Naive thymus-derived CD8-positive, alpha-beta T cell (primary cell): ENCODE measurements around the gene UAP1L1. TPM values are rescaled to one million over a fixed set of nuclear protein-coding genes. Genes with fewer than 3 reads are reported as not detected.
A peak's percentile ranks its signal among the peaks of the same experiment; 100 is the strongest.

Experiments used
- ATAC-seq, 2 donors: fragments of 150-1000 bp; cut with Tn5 transposase in 1 of 2; sonication (Bioruptor Pico), chemical (Tn5 transposase) in 1 of 2; 1 replicate in 1 of 2; 2 replicates in 1 of 2; pipeline ENCODE4 v1.10.0; 2021; ENCODE audit warnings: mild to moderate bottlenecking in 2 of 2, moderate library complexity in 2 of 2
- POLR2A ChIA-PET: fragments of 350-600 bp; sonication (Branson Sonifier 250); formaldehyde crosslinking; loops from one replicate; lab custom pipeline; 2021; ENCODE audit warnings: antibody characterized with exemption; lab: Charles Lee
- DNase-seq, 10 donors: peaks; one replicate each; pipeline versions ENCODE4 v3.0.0 to v3.0.0-alpha.2; 2020 to 2022
- H3K27ac Mint-ChIP-seq, 10 donors: one replicate each; pipeline ENCODE4 v1.8.0; 2020 to 2022; ENCODE audit warnings: mild to moderate bottlenecking in 10 of 10, mixed read lengths in 10 of 10, moderate library complexity in 4 of 10, inconsistent platforms in 1 of 10
- H3K27me3 Mint-ChIP-seq, 5 donors: one replicate each; pipeline ENCODE4 v1.8.0; 2021 to 2022; ENCODE audit warnings: mixed read lengths in 5 of 5
- H3K36me3 Mint-ChIP-seq, 3 donors: one replicate each; pipeline ENCODE4 v1.8.0; 2020 to 2022; ENCODE audit warnings: mixed read lengths in 3 of 3, mild to moderate bottlenecking in 2 of 3, inconsistent platforms in 1 of 3
- H3K4me1 Mint-ChIP-seq, 4 donors: one replicate each; pipeline ENCODE4 v1.8.0; 2021 to 2022; ENCODE audit warnings: mixed read lengths in 4 of 4
- H3K4me3 Mint-ChIP-seq, 10 donors: one replicate each; pipeline ENCODE4 v1.8.0; 2020 to 2022; ENCODE audit warnings: mild to moderate bottlenecking in 10 of 10, mixed read lengths in 10 of 10, moderate library complexity in 6 of 10, inconsistent platforms in 1 of 10
- H3K9me3 Mint-ChIP-seq, 9 donors: one replicate each; pipeline ENCODE4 v1.8.0; 2020 to 2022; ENCODE audit warnings: mixed read lengths in 9 of 9, mild to moderate bottlenecking in 3 of 9, inconsistent platforms in 1 of 9, moderate library complexity in 1 of 9
- polyA plus RNA-seq, 3 donors: library from polyadenylated mRNA; unstranded; fragments of 300-500 nt; fragmentation: Illumina TruSeq; gene quantifications; one replicate each; pipeline ENCODE4 v1.2.3, GENCODE V29; 2021
- total RNA-seq, 8 experiments: library from RNA in 2 of 8; stranded (reverse) in 2 of 8; gene quantifications; one replicate each; pipeline ENCODE4 v1.2.3 and lab custom pipeline; 2021 to 2026

Gene UAP1L1
- total and polyA plus RNA-seq, 5 experiments from 2014 or later = 2.3 to 28.7 (median 7.8) TPM

DNA sequence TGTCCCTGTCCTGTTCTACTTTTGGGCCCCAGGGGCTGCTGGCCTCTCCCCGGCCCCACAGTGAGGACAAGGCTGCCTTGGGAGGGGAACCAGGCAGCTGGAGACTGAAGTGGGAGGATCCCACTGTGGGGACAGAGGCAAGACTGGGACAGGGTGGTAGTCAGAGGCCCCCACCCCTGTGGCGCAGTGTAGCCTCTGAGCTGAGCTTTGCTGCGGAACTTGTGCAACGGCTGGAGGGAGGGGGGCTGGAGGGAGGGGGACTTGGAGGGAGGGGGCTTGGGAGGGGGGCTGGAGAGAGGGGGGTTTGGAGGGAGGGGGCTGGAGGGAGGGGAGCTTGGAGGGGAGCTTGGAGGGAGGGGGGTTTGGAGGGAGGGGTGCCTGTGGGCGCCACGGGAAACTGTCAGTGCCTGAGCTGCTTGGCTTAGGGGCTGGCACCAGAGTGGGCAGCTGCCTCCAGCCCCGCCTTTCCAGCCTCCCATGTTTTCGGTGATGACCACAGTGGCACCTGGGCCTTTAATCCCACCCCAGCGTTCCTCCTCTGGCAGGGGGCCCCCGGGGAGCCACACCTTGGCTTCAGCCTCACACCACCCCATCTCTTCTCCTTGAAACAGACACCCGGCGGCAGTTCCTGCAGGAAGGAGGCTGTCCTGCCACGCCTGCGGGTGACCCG lies 43.1 kb upstream of the UAP1L1 start:
- Mint-ChIP-seq H3K4me3 (peak overlapping the region; percentile 65 to 89 (median 78)), H3K4me1 (peaks cover 24 to 59% (median 51%) of the 10 kb centered on the region in 4 donors), H3K9me3 (no peaks in the 10 kb centered on the region), H3K27me3 (peaks cover 0 to 2% (median 0%) of the 10 kb centered on the region in 5 donors), H3K27ac (peak overlapping the region in 9 of 10 donors; percentile 19 to 88 (median 79)), H3K36me3 (no peaks in the 10 kb centered on the region)
- ATAC-seq = no peak
- POLR2A ChIA-PET = interaction anchor here (0.7 to 3.2 kb wide), 17 partner anchors 10 to 306 kb away, joined by 3 to 17 read pairs (median 5); partner anchors contain the start of genes AJM1, CLIC3, FBXW5 and MAN1B1
- no peak for DNase-seq

DNA sequence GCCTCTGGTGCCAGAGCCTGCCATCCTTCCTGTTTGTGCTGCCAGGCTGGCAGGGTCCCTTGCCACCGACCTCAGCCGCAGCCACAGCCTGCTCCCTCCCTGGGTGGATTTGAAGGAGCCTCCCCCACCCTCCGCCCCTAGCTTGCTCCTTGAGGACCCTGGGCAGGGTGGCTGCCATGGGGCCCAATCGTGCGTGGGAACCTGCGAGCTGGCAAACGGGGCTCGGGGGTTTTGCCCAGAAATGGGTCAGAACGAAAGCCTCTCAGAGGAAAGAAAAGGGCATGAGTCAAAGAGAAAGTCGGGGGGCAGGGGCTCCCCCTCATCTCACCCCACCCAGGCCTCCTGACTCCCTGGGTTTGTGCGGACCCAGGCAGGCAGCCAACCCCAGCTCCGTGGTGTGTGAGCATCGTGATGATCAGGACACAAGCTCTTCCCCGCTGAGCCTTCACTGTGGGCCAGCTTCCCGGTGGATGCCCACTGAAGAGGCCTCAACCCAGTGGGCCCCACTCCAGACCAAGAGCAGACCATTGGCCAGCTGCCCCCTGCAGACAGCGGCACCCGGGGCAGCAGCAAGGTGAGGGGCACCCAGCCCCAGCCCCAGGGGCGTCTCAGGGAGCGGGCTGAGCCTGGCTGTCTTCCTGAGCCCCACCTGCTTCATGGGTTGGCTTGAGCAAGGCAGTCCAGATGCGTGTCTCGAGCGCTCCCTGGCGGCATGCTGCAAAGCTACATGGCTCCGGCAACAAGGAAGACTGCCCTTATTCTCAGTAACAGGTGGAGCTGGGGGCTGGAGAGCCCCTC lies 42.4 kb upstream of the UAP1L1 start:
- peaks cover 19 to 52% (median 44%) of the 10 kb centered on the region in 4 donors for H3K4me1 Mint-ChIP-seq
- no peaks in the 10 kb centered on the region for H3K36me3 Mint-ChIP-seq
- DNase-seq (peak; percentile 77 to 93 (median 86)), ATAC-seq (peak; percentile 84 to 89)
- H3K4me3 Mint-ChIP-seq = peak overlapping the region; percentile 65 to 89 (median 78)
- H3K27ac Mint-ChIP-seq = peak overlapping the region; percentile 19 to 88 (median 74)
- H3K9me3 Mint-ChIP-seq = no peaks in the 10 kb centered on the region
- peaks cover 0 to 2% (median 0%) of the 10 kb centered on the region in 5 donors for H3K27me3 Mint-ChIP-seq
- POLR2A ChIA-PET = interaction anchor here (0.7 to 3.2 kb wide), 22 partner anchors 10 to 307 kb away, joined by 3 to 17 read pairs (median 4); partner anchors contain the start of genes AJM1, CLIC3, FBXW5 and MAN1B1

DNA sequence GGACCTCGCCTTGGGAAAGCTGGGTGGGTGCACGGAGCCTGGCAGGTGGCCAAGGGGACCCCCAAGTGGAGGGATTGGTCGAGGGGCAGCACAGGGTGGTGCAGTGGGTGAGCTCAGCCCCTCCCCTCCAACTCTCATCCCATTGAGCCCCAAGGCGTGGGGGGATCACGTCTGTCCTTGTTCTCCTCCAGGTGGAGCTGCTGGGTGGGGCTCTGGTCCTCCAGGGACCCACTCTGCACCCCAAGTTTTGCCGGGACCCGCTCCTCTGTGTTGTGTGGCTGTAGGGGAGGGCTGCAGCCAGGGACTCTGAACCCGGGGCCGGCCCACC lies 41.8 kb upstream of the UAP1L1 start:
- no peak for ATAC-seq
- Mint-ChIP-seq H3K4me3 (peak overlapping the region in 2 of 10 donors; percentile 83 to 84), H3K27ac (peak overlapping the region in 2 of 10 donors; percentile 13 to 48), H3K36me3 (no peaks in the 10 kb centered on the region), H3K4me1 (peaks cover 19 to 46% (median 39%) of the 10 kb centered on the region in 4 donors), H3K9me3 (no peaks in the 10 kb centered on the region), H3K27me3 (peaks cover 0 to 3% (median 0%) of the 10 kb centered on the region in 5 donors)
- POLR2A ChIA-PET = interaction anchor here (0.8 to 3.2 kb wide), 18 partner anchors 9 to 307 kb away, joined by 3 to 17 read pairs (median 4); partner anchors contain the start of genes AJM1, FBXW5, PAXX and RABL6
- DNase-seq = no peak

DNA sequence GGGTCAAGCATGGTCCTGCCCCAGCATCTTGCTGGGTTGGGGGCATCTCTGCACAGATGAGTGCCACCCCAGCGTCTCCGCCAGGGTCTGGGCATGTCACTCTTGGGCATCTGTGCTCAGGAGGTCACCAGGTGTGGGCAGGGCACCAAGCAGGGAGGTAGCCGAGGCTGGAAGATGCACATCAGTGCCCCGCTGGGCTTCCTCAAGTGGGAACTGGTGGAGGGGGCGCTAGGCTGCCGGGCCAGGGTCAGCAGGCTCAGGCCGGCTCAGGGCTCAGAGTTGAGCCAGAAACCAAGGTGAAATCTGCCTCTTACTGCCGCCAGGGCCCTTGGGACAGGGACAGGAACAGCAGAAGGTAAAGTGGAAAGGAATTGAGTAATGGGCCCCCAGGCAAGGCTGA lies 41.4 kb upstream of the UAP1L1 start:
- Mint-ChIP-seq H3K27ac (no peak overlapping the region), H3K36me3 (no peaks in the 10 kb centered on the region), H3K9me3 (no peaks in the 10 kb centered on the region), H3K4me1 (peaks cover 15 to 42% (median 35%) of the 10 kb centered on the region in 4 donors), H3K27me3 (peaks cover 0 to 3% (median 0%) of the 10 kb centered on the region in 5 donors), H3K4me3 (no peak overlapping the region)
- ATAC-seq (no peak), DNase-seq (no peak)
- POLR2A ChIA-PET = interaction anchor here (0.7 to 3.2 kb wide), 13 partner anchors 9 to 248 kb away, joined by 3 to 17 read pairs (median 4); partner anchors contain the start of genes AJM1 and PAXX

DNA sequence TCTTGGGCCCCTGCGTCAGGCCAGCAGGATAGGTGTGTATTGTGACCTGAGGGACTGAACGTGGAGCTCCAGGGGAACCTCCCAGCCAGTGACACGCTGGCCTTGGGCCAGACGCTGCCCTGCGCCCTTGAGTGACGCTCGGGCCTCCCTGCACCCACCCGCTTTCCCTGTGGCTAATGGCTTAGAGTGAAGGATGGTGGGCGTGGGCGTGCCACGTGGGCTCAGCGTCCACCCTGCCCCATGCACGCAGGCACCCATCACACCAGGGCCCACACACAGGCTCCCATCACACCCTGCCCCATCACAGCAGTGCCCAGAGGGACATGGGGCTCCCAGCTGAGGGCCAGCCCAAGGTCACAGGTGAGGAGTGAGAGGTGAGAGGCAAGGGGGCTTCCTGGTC lies 40.3 kb upstream of the UAP1L1 start:
- ATAC-seq (no peak), DNase-seq (no peak)
- Mint-ChIP-seq H3K36me3 (no peaks in the 10 kb centered on the region), H3K4me1 (peaks cover 12 to 34% (median 29%) of the 10 kb centered on the region in 4 donors), H3K27ac (no peak overlapping the region), H3K4me3 (no peak overlapping the region), H3K9me3 (no peaks in the 10 kb centered on the region), H3K27me3 (peaks cover 0 to 6% (median 0%) of the 10 kb centered on the region in 5 donors)
- POLR2A ChIA-PET = interaction anchor here (0.6 to 0.9 kb wide), 2 partner anchors 9 to 41 kb away, joined by 3 to 4 read pairs; partner anchors contain the start of gene CLIC3

DNA sequence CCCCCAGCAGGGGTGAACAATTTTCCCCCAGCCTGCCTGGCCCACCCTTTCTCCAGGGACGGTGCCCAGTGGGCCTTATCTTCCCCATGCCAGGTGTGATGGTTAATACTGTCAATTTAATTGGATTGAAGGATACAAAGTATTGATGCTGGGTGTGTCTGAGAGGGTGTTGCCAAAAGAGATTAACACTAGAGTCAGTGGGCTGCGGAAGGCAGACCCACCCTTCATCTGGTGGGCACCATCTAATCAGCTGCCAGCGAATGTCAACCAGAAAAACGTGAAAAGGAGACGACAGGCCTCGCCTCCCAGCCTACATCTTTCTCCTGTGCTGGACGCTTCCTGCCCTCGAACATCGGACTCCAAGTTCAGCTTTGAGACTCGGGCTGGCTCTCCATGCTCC lies 39.8 kb upstream of the UAP1L1 start:
- no peak for DNase-seq
- Mint-ChIP-seq H3K27ac (no peak overlapping the region), H3K27me3 (peaks cover 0 to 7% (median 0%) of the 10 kb centered on the region in 5 donors), H3K4me3 (no peak overlapping the region), H3K36me3 (no peaks in the 10 kb centered on the region), H3K4me1 (peaks cover 10 to 29% (median 25%) of the 10 kb centered on the region in 4 donors), H3K9me3 (no peaks in the 10 kb centered on the region)
- ATAC-seq = no peak
- POLR2A ChIA-PET = interaction anchor here (0.6 to 0.9 kb wide), 2 partner anchors 9 to 41 kb away, joined by 3 to 4 read pairs; partner anchors contain the start of gene CLIC3

DNA sequence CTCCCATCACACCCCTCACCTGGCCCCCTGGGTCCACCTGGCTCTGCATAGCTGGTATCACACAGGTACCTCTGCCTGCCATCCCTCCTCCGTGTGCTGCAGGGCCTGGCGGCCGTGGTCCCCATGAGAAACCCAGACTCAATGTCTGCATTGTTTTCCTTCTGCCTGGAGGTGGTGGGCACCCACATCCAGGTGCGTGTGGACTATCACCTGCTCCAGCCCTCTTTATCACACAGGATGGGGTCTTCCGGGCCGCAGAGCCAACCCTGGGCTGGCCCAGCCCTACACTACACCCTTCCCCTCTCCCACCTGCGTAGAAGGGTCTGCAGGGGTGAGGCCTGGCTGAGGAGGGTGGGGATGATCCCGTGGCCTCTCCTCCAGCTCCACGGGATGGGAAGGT lies 38.4 kb upstream of the UAP1L1 start:
- H3K4me3 Mint-ChIP-seq = no peak overlapping the region
- H3K27me3 Mint-ChIP-seq = peaks cover 0 to 12% (median 0%) of the 10 kb centered on the region in 5 donors
- peaks cover 10 to 17% (median 13%) of the 10 kb centered on the region in 4 donors for H3K4me1 Mint-ChIP-seq
- H3K27ac Mint-ChIP-seq = no peak overlapping the region
- H3K9me3 Mint-ChIP-seq = no peaks in the 10 kb centered on the region
- no peak for DNase-seq
- POLR2A ChIA-PET = no interaction called here
- no peak for ATAC-seq
- H3K36me3 Mint-ChIP-seq = no peaks in the 10 kb centered on the region

DNA sequence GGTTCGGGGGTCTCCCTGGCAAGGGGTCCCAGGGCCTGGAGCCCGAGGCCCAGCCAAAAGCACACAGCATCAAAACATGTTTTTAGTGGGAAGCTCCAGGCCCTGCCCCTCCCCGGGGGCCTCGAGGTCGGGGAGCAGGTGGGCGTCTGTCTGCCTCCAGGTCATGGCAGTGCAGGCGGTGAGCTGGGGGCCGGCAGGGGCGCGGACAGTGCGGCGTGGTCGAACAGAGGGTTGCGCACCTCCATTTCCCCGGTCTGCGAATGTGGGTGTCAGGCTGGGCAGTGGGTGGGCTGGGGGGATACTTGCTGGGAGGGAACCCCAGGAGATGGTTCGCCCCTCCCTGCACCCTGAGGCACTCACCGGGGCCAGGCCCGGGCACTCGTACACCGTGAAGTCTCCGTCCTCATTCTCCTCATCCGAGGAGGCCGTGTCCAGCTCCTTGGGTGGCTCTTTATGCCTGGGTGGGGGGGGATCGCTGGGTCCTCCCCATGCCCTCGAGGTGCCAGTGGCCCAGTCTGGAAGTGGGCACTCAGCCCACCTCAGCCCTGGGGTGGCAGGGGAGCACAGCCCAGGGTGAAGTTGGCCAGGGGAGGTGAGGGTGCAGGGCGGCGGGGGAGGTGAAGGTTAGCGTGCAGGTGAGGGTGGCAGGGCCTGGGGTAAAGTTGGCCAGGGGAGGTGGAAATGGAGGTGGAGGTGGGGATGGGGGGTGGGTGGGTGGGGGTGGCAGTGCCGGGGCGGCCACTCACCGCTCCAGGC lies 37.5 kb upstream of the UAP1L1 start:
- peaks cover 0 to 16% (median under 1%) of the 10 kb centered on the region in 5 donors for H3K27me3 Mint-ChIP-seq
- H3K4me3 Mint-ChIP-seq = no peak overlapping the region
- H3K36me3 Mint-ChIP-seq = no peaks in the 10 kb centered on the region
- no peak overlapping the region for H3K27ac Mint-ChIP-seq
- H3K9me3 Mint-ChIP-seq = no peaks in the 10 kb centered on the region
- H3K4me1 Mint-ChIP-seq = peaks cover 7 to 17% (median 16%) of the 10 kb centered on the region in 4 donors
- ATAC-seq (no peak), DNase-seq (no peak)
- POLR2A ChIA-PET = interaction anchor here (0.6 kb wide), 1 partner anchor 281 kb away, joined by 3 read pairs; no protein-coding TSS in a partner anchor

DNA sequence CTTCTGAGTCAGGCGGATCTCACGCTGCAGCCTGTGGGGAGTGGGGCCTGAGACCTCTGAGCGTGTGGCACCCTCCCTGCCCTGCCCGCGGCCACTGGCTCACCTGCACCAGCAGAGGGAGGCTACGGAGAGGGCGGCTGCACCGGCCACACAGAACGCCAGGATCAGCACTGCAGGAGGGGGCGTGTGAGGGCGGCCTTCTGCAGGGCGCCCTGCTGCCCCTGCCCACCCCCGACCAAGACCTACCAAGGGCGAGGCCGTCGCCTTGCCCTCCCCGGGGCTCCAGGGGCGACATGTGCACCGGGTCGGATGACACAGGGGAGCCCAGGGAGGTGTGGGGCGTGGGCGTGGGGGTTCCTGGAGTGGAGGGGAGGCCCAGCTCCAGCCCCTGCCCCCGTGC lies 36.7 kb upstream of the UAP1L1 start:
- Mint-ChIP-seq H3K9me3 (no peaks in the 10 kb centered on the region), H3K4me3 (no peak overlapping the region), H3K27ac (no peak overlapping the region), H3K36me3 (no peaks in the 10 kb centered on the region), H3K27me3 (peaks cover 0 to 20% (median 4%) of the 10 kb centered on the region in 5 donors), H3K4me1 (peaks cover 3 to 16% (median 14%) of the 10 kb centered on the region in 4 donors)
- POLR2A ChIA-PET = no interaction called here
- DNase-seq = no peak
- no peak for ATAC-seq

DNA sequence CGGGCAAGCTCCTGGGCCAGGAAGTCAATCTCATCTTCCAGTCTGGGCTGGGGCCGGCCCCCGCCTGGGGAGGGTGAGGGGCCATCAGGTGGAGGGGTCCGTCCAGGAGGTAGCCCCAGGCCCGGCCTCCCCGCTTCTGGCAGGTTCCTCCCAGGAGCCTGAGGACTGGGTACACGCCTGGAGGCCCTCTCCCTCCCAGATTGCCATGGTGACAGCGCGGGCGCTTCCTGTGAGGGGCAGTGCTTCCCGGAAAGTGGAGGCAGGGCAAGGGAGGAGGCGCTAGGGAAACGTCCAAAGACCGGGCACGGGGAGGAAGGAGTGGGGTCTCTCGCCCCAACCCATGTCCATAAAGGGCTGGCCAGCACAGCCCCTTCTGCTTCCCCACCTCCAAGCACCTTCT lies 36.2 kb upstream of the UAP1L1 start:
- Mint-ChIP-seq H3K9me3 (no peaks in the 10 kb centered on the region), H3K36me3 (no peaks in the 10 kb centered on the region), H3K4me3 (no peak overlapping the region), H3K27me3 (peaks cover 0 to 20% (median 4%) of the 10 kb centered on the region in 5 donors), H3K27ac (no peak overlapping the region), H3K4me1 (peaks cover 3 to 16% (median 14%) of the 10 kb centered on the region in 4 donors)
- POLR2A ChIA-PET = no interaction called here
- DNase-seq = no peak
- ATAC-seq = no peak

DNA sequence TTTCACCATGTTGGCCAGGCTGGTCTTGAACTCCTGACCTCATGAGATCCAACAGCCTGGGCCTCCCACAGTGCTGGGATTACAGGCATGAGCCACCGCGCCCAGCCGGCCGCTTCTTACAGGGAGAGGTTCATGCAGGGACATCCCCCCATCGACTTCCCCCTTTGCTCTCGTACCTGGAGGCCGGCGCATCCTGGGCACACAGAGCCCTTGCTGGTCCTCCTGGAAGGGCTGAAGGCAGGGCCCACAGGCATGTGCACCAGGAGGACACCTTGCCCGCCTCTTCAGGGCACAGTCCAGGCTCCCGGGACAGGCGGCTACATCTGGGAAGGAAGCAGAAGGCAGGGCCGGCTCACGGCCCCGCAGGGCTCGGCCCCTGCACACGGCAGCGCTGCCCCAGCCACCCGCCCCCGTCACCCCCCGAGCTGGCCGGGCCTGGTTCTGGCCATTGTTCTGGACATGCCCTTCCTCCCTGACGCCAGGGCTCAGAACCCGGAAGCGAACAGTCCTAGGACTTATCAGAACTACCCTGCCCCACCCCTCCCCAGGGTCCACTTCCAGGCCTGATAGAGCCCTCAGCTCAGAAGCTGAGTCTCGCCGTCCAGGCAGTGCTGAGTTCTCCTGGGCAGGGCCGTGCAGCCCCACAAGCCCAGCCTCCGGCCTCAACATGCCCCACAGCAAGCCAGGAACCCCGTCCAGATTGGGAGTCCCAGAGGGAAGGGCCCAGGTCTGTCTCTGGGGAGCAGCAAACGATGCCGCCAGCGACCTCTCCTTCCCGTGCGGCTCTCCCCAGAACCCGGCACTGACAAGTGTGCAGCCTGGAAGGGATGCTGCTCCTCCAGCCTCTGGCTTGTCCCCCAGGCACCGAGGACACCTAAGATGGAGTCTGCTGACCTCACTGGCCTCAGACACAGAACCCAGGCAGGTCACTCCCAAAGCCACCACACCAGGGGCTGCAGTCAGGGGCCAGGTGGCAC lies 34.3 kb upstream of the UAP1L1 start:
- POLR2A ChIA-PET = interaction anchor here (0.7 kb wide), 1 partner anchor 180 kb away, joined by 3 read pairs; no protein-coding TSS in a partner anchor
- Mint-ChIP-seq H3K36me3 (peaks cover 0 to 2% (median 0%) of the 10 kb centered on the region in 3 donors), H3K9me3 (no peaks in the 10 kb centered on the region), H3K27me3 (peaks cover 0 to 36% (median 8%) of the 10 kb centered on the region in 5 donors), H3K27ac (no peak overlapping the region), H3K4me3 (no peak overlapping the region), H3K4me1 (peaks cover 3 to 23% (median 17%) of the 10 kb centered on the region in 4 donors)
- ATAC-seq = no peak
- no peak for DNase-seq
